Midbrain (tissue), 1 donor: Measurements from ENCODE around the gene ERN1.

Source experiments
- DNase-seq: peaks from one replicate; lab custom pipeline; 2025; lab: John Stamatoyannopoulos, UW

The ERN1 gene

DNA sequence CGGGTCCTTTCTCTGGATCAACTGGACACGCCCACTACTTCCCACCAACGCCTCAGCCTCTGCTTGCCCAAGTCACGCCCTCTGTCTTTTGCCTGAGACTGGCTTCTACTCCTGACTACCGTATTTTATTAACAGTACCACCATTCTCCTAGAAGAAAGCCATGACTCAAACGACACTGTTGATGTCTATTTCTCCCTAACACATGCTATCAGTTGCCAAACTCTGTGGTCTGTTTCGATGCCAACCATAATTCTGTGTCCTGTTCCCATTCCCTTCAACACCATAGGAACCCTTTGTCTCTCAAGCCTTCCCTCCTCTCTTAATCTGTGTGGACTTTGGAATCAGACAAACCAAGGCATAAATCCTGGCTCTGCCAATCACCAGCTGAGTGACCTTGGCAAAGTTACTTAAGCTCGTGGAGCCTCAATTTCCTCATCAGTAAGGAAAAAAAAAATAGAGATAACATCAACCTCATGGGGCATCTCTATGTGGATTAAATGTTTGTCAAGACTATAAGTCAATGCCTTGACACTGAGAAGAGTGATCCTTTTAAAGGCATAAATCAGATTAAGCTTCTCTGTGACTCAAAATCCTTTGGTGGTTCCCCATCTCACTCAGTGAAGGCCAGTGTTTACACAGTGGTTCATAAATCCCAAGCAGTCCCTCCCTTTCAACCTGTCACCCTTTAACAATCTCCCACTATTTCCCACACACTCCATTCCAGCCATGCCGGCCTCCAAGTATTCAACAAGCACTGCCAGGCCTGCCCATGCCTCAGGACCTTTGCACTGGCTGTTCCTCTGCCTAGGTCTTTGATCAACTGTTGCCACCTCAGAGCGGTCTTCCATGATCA lies 45.6 kb downstream of the ERN1 start:
- no peak for DNase-seq

DNA sequence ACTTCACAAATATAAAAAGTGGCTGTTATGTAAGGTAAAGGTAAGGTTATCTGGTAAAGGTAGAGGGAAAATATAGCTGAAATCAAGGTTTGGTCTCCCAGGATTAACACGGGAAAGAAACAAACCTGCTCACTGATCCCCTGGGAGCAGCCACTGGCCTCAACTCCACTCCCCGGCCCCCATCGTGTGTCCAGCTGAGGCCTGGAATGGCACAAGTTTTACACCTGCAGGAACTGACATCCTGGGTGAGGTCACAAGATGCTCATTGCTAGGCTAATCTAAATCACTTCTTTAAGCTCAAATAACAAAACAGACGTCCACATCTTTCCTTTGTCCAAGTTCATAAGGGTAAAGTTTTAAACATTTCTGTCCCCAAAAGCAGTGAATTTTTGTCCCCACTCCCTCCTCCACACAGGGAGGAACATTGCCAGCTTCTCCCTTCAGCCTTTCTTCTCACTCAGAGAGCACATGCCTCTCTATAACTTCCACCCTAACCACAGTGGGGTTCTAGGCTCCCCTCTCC lies 46.3 kb downstream of the ERN1 start:
- DNase-seq: no peak

DNA sequence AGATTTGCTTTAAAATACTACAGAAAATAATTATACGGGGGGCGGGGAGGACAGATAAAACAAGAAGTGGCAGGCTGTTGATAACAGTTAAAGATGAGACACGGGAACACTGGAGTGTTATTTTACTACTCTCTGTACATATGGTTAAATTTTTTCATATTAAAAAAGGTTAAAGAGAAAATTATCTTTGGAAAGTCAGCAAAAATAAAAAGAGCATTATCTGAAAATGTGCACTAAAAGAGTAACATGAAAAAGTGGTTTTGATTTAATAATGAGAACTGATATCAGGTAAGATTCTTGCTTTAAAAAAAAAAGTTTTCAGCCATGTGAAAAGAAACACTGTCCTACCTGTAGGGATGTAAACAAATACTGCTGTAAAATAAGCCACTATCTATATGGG lies 46.9 kb downstream of the ERN1 start:
- no peak for DNase-seq

DNA sequence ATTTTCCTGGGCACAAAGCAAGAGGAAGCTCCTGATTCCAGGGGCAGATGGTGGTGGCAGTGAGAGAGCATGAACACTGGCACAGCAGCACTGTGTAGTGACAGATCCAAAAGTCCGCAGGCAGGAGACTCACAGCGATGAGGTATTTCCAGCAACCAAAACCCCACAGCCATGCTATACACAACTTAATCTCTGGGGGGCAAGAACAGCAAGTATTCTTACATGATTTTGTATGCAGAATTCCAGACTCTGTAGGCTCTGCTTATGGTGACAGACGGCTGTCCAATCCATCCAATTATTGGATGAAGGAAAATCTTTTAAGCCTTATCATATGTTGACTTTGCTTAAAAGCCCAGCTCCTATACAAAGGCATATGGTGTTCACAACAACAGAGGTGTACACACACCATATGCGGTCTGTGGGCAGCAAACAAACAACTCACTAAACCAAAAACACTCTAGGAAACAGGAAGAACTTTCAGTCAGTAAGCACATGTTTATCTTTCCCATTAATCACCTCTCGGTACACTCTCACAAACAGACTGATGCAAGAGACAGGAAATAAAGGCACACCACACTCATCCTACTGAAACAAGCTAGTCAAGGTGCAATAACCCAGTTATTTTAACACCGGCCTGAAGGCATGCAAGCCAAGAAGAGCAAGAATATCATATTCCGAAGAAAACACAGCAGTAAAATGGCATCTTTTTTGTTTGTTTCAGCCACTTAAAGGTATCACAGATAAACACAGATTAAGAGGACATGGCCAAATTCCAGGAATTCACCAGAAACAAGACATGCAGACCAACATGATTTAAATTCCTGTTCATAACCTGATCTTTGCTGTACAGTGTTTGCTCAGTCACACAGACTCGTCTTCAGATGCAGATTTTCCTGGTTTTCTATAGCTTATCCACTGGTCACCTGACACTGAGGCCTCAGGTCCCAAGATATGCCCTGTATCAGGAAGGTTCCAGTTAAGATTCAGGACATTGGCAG lies 47.8 kb downstream of the ERN1 start:
- DNase-seq: no peak

DNA sequence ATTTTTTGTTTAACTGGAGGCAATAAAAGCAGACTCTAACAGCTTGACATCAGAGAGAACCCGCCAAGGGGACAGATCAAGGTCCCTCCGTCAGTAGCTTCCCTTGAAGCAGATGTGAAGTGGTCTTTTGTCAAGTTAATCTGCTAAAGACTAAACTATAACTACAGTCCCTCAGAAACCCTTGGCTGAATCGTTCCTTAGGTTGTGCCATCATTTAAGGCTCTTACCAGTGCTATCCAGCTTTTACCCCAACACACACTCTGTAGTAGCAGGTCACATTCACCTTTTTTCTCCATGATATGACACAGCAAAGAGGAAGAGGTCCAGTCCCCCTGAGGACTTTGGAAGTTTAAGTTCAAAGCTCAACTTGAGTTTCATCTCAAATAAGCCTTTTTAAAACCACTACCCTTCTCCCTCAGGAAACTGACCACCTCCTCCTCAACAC lies 49.7 kb downstream of the ERN1 start:
- DNase-seq: no peak

DNA sequence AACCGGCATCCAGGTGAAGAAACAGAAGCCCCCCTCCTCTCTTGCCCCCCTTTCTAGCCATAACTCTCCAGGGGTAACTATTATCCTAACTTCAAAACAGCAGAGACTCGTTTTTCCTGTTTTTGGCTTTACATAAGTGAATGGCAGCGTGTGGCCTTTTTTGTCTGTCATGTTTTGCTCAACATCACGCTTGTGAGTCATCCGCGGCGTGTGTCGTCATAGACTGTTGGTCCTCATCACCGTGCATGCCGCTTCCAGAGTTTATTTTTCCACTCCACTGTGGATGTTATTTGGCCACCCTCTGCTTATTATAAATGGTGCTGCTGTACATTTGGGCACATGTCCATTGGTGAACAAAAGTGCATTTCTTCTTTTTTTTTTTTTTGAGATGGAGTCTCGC lies 52.6 kb downstream of the ERN1 start:
- no peak for DNase-seq

DNA sequence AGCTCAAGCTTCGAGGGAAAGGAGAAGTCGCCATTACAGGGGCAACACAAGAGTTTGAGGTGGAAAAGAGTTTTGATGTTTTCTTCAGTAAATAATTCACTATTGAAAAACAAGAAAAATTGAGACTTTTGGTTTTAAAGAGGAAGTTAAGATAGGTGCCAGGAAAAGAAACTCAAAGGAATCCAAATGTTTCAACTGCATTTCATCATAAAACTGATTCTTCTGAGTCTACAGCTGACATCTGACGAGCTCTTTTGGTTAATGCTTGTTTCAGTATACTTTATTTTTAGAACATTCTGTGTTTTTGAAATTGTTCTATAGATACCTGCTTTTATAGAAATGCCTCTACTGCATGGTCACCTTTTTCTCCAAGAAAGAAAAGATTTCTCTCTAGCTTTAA lies 54.0 kb downstream of the ERN1 start:
- DNase-seq: no peak

DNA sequence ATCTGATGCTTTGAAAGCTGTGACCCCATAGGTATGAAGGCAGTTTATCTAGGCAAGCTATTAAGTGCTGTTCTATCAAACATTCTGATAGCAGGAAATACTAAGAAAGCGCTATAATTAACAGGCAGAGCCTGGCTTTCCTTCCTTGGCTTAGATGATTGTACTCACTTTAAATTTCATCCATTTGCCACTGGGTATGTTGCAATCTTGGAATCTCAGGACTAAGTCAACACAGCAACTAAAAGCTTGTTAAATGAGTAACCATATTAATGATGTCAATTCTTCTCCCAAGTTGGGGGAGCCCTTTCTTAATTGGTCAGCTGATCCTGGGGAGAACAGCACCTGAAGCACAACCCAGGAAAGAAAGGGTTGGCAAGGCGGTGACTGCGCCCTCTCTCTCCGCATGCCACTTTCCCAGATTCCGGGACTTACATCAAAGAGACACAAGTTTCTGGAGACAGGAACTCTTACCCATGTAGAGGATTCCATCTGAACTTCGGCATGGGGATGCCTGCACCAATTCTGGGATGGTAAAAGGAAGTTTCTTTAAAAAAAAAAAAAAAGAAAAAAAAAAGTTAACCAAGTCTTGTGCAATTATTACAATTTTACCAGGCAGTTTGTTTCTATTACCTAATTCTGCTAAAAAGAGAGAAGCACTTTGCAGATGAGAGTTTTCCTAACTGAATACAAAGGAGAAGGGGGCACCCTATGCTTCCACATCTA lies 55.1 kb downstream of the ERN1 start:
- DNase-seq: no peak

DNA sequence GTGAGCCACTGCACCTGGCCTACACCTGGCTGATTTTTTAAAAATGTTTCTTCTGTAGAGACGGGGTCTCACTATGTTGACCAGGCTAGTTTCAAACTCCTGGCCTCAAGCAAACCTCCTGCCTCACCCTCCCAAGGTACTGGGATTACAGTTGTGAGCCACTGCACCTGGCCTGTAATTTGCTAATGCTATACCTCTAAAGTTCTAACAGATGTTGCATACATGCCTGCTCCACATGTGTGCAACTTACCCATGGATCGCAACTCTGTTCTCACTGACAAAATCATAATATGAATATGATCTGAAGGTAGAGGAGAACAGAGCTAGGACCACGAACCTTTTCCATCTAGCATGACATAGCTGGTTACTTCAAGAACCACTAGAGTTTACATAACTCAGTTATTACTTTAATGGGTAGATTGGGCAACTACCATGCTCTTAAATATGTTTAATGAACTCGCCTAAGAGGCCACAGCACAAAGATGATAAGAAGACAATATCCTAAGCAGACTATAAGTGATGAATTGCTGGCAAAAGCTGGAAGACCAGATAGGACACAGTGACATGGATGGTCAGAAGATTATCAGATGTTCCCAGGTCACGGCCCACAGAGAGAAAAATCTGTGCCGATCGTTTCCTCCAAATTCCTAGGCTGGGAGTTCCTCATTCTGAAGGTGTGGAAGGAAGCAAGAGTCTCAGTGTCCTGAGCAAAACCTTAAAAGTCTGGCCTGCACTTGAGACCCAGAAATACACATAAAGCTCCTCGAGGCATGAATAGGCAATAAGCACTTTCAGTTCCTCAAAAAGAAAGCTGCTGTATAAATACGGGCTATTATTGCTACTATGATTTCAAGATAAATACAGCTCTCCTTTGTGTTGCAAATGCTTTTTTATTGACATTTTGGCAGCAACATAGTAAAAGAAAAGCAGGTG lies 55.9 kb downstream of the ERN1 start:
- no peak for DNase-seq

DNA sequence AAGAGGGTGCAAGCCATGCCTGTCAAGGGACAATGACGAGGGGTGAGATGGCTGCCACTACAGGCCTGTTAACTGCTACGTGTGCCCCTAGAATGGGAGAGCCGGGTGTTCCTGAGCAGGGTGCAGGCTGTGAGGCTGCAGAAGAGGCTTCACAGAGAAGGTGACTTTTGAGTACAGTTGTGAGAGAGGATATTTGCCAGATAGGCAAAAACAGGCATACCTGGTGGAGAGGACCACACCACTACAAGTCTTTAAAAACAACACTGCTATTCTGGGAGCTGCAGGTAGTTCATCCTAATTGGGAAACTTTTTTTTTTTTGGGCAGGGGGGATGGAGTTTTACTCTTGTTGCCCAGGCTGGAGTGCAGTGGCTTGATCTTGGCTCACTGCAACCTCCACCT lies 58.8 kb downstream of the ERN1 start:
- no peak for DNase-seq

DNA sequence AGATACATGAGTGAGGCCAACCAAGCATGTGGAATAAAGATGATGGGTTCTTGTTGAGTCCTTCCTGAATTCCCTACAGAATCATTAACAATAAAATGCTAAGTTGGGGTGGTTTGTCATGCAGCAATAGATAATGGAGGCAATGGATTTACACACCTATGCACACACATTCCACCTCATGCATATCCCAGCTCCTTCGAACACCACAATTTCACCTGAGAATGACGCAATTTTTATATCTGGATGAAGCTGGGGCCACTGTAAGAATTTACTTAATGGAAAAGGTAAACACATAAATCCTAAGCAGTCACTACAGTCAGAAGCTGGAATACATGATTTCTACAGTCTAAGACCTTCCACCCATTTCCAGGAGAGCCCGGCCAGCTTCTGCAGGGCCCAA lies 59.7 kb downstream of the ERN1 start:
- no peak for DNase-seq

DNA sequence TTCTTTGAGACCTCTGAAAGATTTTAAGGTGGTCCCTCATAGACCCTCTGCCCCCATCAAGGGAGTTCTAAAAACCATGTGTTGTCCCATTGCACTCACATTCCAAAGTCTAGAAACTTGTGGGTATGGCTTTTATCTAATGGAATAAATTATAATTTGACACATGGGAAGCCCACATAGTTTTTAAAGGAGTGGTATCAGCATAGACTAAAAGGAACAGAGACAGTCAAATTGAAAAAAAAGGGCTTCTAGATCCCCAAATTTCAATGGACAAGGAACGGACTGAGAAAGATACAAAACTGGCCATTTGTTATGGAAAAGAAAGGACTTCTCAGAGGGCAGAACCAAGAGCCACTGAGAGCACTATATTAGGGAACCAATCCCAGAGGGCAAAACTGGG lies 60.8 kb downstream of the ERN1 start:
- DNase-seq: no peak

DNA sequence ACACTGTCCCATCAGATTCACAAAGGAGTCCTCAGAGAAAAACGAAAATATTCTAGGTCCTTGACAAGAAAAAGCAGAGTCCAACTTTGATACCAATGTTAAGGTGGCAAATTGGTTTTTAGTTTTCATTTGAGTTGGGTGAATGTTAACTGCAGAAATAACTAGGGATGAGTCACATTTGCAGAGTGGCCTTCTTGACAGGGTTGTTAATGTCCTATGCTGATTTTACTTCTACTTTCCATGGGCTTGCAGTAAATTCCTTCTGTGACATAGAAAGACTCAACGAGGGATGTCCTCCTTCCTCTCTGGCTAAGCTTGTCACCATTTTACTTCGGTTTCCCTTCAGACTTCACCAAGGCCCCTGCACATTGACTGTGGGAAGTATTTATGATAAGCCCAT lies 62.3 kb downstream of the ERN1 start:
- no peak for DNase-seq

DNA sequence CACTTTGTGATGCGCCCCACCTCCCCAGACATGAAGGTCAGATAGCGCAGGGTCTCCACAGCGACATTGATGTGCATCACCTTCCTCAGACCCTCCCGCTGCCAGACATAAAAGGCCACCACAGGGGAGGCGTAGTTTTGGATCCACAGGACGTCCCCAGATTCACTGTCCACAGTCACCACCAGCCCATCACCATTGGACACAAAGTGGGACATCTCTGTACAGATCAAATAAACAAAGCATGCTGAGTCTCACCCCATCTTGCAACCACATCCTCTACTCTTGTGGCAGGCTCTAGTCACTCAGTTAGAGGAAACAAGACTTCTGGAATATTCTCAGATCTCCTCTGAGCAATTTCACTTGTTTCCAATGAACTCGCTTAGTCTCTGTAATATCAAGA lies 63.2 kb downstream of the ERN1 start:
- no peak for DNase-seq

DNA sequence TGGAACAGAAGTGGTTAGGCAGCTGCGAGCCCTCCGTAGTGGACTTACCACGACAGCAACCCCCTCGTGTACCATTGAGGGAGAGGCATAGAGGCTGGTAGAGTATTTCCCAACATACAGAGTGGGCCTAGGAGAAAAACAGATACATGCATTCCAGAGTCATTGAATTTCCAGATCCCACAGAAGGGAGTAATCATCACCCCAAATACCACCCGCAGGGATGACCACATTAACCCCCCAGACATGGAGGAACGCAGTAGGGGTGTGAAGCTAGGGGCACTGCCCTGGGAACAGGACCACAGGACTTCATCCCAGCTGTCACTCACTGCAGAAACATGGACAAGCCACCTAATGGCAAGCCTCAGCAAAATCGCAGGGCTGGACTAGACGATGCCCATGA lies 64.8 kb downstream of the ERN1 start:
- no peak for DNase-seq

DNA sequence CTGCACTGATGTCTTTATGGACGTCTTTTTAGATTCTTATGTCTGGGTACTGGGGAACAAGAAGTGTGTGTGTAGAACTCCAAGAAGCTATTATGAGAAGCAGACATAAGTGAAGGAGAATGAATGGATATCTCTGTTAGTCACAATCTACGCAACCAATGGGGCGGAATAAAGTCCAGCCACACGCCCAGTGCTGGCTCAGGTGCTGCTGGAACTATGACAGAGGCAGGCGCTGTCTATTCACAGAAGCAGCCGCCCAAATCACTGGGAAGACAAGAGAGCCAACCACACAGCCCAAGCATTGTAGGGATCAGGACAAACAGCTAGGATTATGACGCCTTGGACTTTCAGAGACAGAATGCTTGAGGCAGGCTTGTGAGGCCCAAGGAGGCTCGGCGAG lies 65.6 kb downstream of the ERN1 start:
- no peak for DNase-seq

DNA sequence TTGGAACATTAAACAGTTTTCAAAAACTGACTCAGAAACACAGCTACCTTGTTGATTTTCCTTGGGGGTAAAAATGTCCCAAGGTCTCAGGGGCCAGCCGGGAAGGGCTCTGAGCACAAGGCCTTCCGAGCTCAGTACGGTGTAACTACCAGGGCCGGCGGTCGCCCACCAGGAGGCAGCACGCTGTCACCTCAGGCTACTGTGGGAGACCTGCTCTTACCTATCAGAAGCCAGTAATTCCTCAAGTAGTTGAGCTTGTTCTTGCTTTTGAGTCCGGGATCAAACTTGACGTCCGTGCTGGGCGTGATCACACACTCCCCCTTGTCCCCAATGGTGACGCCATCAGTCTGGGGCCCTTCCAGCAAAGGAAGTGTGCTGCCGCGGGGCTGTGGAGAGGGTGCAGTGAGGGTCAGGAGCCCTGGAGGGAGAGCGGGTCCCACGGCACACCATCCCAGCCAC lies 66.1 kb downstream of the ERN1 start:
- DNase-seq: no peak

DNA sequence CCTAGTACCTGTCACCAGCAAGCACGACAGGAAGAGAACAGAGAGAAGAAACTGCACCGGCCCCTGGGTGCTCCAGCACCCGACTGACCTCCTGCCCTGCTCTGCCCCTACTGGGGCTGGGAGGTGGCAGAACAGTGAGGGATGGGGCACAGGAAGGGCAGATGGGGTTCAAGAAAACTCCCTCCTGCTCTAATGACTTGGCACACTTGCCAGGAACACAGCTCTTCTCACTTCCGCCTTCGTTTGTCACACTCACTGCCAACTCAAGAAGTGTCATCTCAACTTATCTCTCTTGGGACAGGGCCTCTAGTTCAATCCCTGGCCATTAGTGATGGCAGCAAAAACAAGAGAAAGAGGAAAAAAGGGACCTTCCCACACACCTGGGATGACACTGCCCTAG lies 66.9 kb downstream of the ERN1 start:
- DNase-seq: no peak

DNA sequence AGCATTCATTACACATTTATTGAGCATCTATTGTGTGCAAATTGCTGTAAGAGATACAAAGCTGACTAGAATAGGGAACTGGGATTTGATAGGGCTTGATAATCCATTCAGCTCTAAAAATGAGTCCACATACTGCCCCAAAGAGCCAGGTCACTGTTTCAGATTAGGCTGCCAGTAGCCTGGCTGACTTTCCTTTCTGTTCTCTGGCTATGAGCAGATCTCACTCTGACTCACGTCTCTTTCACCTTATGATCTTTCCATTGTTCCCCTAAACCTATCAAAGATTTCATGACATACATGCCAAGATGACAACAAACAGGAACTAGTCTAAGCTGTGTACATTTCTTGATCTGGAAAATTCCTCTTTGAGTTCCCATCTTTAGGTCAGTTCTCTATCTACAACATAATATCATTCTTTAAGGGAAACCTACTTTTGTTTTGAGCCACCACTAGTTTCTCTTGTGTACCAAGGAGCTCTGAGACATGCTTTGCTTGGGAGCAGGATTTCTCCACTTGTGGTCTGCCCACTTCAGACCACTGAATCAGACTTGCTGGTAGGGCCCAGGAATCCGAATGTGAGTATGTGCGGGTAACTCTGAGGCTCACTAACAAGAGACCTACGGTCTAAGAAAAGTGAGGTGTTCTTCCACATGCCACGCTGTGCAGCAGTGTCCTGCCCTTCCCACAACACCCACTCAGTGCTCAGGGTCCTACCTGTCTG lies 68.6 kb downstream of the ERN1 start:
- no peak for DNase-seq

DNA sequence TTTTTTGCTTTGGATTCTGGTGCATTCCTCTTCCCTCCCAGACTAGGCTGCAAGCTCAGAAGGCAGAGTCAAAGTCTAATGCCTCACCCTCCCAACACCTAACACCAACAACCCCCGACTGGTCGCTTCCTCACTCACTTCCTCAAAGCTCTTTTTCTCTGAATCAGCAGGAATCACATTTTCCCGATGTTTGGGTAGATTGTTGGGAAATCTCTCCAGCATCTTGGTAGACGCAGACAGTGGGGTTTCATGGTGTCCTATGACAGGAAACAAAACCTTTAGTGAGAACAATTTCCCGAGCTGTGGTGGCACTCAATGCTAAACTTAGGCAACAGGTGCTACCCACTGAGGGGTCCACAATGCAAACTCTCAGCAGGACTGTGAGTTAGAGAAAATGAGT lies 69.6 kb downstream of the ERN1 start:
- no peak for DNase-seq
